MM.1S (cell line): ENCODE results near the gene RPTOR.

Experiments
- EZH2 ChIP-seq: fragments of 300-600 bp; sonication (generic); optimal IDR thresholded peaks from 2 replicates; pipeline ENCODE3; 2017; ENCODE audit warnings: low read depth, mild to moderate bottlenecking, antibody characterized with exemption, low read length, mixed read lengths
- TF ChIP-seq, protein P1 (sequence below): fragments of 300-600 bp; sonication (generic); IDR thresholded peaks from 2 replicates; pipeline ENCODE4 v1.5.1; 2016; ENCODE audit warnings: antibody characterized with exemption, low read length, mixed read lengths

DNA sequence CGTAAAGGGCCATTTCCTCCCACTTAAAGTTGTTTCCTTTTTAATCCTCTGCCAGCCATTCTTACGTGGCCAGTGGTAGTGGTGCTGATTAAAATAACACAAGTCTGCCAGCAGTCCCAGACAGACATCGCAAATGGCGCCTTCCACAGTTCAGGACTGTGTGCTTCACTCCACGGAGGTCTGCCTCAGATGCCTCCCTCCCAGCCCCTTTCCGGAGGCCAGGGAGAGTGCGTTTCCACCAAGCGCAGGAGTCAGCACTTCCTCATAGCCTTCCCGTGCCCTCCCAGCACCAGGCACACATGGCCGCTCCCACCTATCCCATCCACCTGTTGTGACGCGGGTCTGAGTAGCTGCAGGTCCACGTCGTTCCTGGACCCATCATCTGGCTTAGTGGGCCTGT lies 205.6 kb downstream of the RPTOR start:
- TF ChIP-seq, protein P1, sequence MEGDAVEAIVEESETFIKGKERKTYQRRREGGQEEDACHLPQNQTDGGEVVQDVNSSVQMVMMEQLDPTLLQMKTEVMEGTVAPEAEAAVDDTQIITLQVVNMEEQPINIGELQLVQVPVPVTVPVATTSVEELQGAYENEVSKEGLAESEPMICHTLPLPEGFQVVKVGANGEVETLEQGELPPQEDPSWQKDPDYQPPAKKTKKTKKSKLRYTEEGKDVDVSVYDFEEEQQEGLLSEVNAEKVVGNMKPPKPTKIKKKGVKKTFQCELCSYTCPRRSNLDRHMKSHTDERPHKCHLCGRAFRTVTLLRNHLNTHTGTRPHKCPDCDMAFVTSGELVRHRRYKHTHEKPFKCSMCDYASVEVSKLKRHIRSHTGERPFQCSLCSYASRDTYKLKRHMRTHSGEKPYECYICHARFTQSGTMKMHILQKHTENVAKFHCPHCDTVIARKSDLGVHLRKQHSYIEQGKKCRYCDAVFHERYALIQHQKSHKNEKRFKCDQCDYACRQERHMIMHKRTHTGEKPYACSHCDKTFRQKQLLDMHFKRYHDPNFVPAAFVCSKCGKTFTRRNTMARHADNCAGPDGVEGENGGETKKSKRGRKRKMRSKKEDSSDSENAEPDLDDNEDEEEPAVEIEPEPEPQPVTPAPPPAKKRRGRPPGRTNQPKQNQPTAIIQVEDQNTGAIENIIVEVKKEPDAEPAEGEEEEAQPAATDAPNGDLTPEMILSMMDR: no peak
- no peak for TF ChIP-seq EZH2
